ENCODE data around the gene LRRC36. TPM values are rescaled to one million over a fixed set of nuclear protein-coding genes. Genes with fewer than 3 reads are reported as not detected.

Gene LRRC36
- total RNA-seq, 1 donor from 2014 or later = 0.20 TPM

- TF ChIP-seq, protein P1, sequence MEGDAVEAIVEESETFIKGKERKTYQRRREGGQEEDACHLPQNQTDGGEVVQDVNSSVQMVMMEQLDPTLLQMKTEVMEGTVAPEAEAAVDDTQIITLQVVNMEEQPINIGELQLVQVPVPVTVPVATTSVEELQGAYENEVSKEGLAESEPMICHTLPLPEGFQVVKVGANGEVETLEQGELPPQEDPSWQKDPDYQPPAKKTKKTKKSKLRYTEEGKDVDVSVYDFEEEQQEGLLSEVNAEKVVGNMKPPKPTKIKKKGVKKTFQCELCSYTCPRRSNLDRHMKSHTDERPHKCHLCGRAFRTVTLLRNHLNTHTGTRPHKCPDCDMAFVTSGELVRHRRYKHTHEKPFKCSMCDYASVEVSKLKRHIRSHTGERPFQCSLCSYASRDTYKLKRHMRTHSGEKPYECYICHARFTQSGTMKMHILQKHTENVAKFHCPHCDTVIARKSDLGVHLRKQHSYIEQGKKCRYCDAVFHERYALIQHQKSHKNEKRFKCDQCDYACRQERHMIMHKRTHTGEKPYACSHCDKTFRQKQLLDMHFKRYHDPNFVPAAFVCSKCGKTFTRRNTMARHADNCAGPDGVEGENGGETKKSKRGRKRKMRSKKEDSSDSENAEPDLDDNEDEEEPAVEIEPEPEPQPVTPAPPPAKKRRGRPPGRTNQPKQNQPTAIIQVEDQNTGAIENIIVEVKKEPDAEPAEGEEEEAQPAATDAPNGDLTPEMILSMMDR (IDR thresholded peaks at IDR 0.05) = peak; percentile 19
- Mint-ChIP-seq H3K4me1 (ENCODE audit: low read depth) (peaks cover 11% of the 10 kb centered on the region), H3K27ac (ENCODE audit: unreplicated experiment) (peak within 1 kb of the TSS; percentile 22), H3K36me3 (ENCODE audit: low read depth) (no peaks in the 10 kb centered on the region), H3K4me3 (ENCODE audit: unreplicated experiment) (peak within 1 kb of the TSS; percentile 65), H3K9me3 (ENCODE audit: low read depth) (no peaks in the 10 kb centered on the region), H3K27me3 (ENCODE audit: low read depth) (peaks cover 11% of the 10 kb centered on the region)
- no peak for DNase-seq (ENCODE audit: low spot score)
Measured at GRCh38 chr16:67430977-67431774, 104.6 kb downstream of the LRRC36 start, which contains the start of gene HSD11B2. Gene HSD11B2 (plus strand): TSS chr16:67431121. CDS start chr16:67431249, 128 bp downstream.

GRCh38 chr16:67431775-67432505 lies 105.3 kb downstream of the LRRC36 start:
- peaks cover 1% of the 10 kb centered on the region for H3K36me3 Mint-ChIP-seq (ENCODE audit: low read depth)
- no peak overlapping the region for H3K27ac Mint-ChIP-seq (ENCODE audit: unreplicated experiment)
- no peak for DNase-seq (ENCODE audit: low spot score)
- peaks cover 11% of the 10 kb centered on the region for H3K4me1 Mint-ChIP-seq (ENCODE audit: low read depth)
- TF ChIP-seq, protein P1 (IDR thresholded peaks at IDR 0.05) = no peak
- peaks cover 11% of the 10 kb centered on the region for H3K27me3 Mint-ChIP-seq (ENCODE audit: low read depth)
- H3K4me3 Mint-ChIP-seq (ENCODE audit: unreplicated experiment) = peak overlapping the region; percentile 58
- H3K9me3 Mint-ChIP-seq (ENCODE audit: low read depth) = no peaks in the 10 kb centered on the region

- H3K36me3 Mint-ChIP-seq (ENCODE audit: low read depth) = peaks cover 4% of the 10 kb centered on the region
- H3K9me3 Mint-ChIP-seq (ENCODE audit: low read depth) = no peaks in the 10 kb centered on the region
- TF ChIP-seq, protein P1 (IDR thresholded peaks at IDR 0.05) = no peak
- no peak overlapping the region for H3K27ac Mint-ChIP-seq (ENCODE audit: unreplicated experiment)
- H3K27me3 Mint-ChIP-seq (ENCODE audit: low read depth) = peaks cover 11% of the 10 kb centered on the region
- H3K4me3 Mint-ChIP-seq (ENCODE audit: unreplicated experiment) = no peak overlapping the region
- peaks cover 11% of the 10 kb centered on the region for H3K4me1 Mint-ChIP-seq (ENCODE audit: low read depth)
- DNase-seq (ENCODE audit: low spot score) = no peak
Measured at GRCh38 chr16:67432506-67432890, 105.9 kb downstream of the LRRC36 start.

- no peak for DNase-seq (ENCODE audit: low spot score)
- peaks cover 11% of the 10 kb centered on the region for H3K27me3 Mint-ChIP-seq (ENCODE audit: low read depth)
- H3K4me3 Mint-ChIP-seq (ENCODE audit: unreplicated experiment) = no peak overlapping the region
- no peak overlapping the region for H3K27ac Mint-ChIP-seq (ENCODE audit: unreplicated experiment)
- no peaks in the 10 kb centered on the region for H3K9me3 Mint-ChIP-seq (ENCODE audit: low read depth)
- TF ChIP-seq, protein P1 (IDR thresholded peaks at IDR 0.05) = no peak
- H3K4me1 Mint-ChIP-seq (ENCODE audit: low read depth) = peaks cover 11% of the 10 kb centered on the region
- peaks cover 5% of the 10 kb centered on the region for H3K36me3 Mint-ChIP-seq (ENCODE audit: low read depth)
Measured at GRCh38 chr16:67433131-67433719, 106.6 kb downstream of the LRRC36 start.

Other genes with a start within 250 kb of the LRRC36 start
- 14.0 to 18.2 TPM (median 14.9 TPM) in 3 replicates for gene PHAF1, start 216.9 kb upstream of the LRRC36 start, total RNA-seq
- 39.9 to 64.4 TPM (median 41.4 TPM) in 3 replicates for gene B3GNT9, start 175.8 kb upstream of the LRRC36 start, total RNA-seq
- gene TRADD, start 166.9 kb upstream of the LRRC36 start, total RNA-seq = 16.6 to 20.0 TPM (median 19.1 TPM) in 3 replicates
- gene FBXL8, start 166.9 kb upstream of the LRRC36 start, total RNA-seq = 14.6 to 17.5 TPM (median 16.0 TPM) in 3 replicates
- 11.6 to 19.0 TPM (median 15.7 TPM) in 3 replicates for gene HSF4, start 162.1 kb upstream of the LRRC36 start, total RNA-seq
- 21.9 to 34.6 TPM (median 31.2 TPM) in 3 replicates for gene NOL3, start 156.3 kb upstream of the LRRC36 start, total RNA-seq
- 28.0 to 45.0 TPM (median 29.9 TPM) in 3 replicates for gene MATCAP1, start 142.9 kb upstream of the LRRC36 start, total RNA-seq
- gene EXOC3L1, start 136.7 kb upstream of the LRRC36 start, total RNA-seq = not detected in 3 replicates
- 31.9 to 41.0 TPM (median 33.4 TPM) in 3 replicates for gene E2F4, start 134.7 kb upstream of the LRRC36 start, total RNA-seq
- gene ELMO3, start 127.7 kb upstream of the LRRC36 start, total RNA-seq = 1.1 to 1.2 TPM (median 1.1 TPM) in 3 replicates
- gene TMEM208, start 99.7 kb upstream of the LRRC36 start, total RNA-seq = 41.7 to 55.7 TPM (median 43.2 TPM) in 3 replicates
- gene FHOD1, start 79.3 kb upstream of the LRRC36 start, total RNA-seq = 32.9 to 50.1 TPM (median 35.6 TPM) in 3 replicates
- 3.0 to 5.6 TPM (median 3.4 TPM) in 3 replicates for gene SLC9A5, start 77.8 kb upstream of the LRRC36 start, total RNA-seq
- 17.5 to 22.4 TPM (median 18.9 TPM) in 3 replicates for gene PLEKHG4, start 47.3 kb upstream of the LRRC36 start, total RNA-seq
- not detected in 3 replicates for gene KCTD19, start 74 bp upstream of the LRRC36 start, total RNA-seq
- gene TPPP3, start 66.7 kb downstream of the LRRC36 start, total RNA-seq = 2.7 to 3.6 TPM (median 3.3 TPM) in 3 replicates
- 11.8 to 15.0 TPM (median 12.2 TPM) in 3 replicates for gene ZDHHC1, start 89.7 kb downstream of the LRRC36 start, total RNA-seq
- gene HSD11B2, start 104.3 kb downstream of the LRRC36 start, total RNA-seq = 0.20 to 0.77 TPM in 2 of 3 replicates, not detected in the other
- gene ATP6V0D1, start 154.3 kb downstream of the LRRC36 start, total RNA-seq = 83.8 to 89.8 TPM (median 85.5 TPM) in 3 replicates
- gene AGRP, start 156.7 kb downstream of the LRRC36 start, total RNA-seq = not detected in 3 replicates
- gene RIPOR1, start 202.0 kb downstream of the LRRC36 start, total RNA-seq = 52.0 to 99.1 TPM (median 97.6 TPM) in 3 replicates
- gene CTCF, start 235.7 kb downstream of the LRRC36 start, total RNA-seq = 31.2 to 34.2 TPM (median 32.3 TPM) in 3 replicates